SHP77 treated with DMSO at 0.1 percent for 48 hours (cell line): ENCODE data around the gene PTGER3.
"Not testable (repeated sequence)": the region's sequence is repeated elsewhere in the genome, so short reads cannot be mapped to it uniquely, and the experiment has no call there.

Source experiments
- DNase-seq: peaks from one replicate; lab custom pipeline; 2025; lab: John Stamatoyannopoulos, UW

The PTGER3 gene

DNA sequence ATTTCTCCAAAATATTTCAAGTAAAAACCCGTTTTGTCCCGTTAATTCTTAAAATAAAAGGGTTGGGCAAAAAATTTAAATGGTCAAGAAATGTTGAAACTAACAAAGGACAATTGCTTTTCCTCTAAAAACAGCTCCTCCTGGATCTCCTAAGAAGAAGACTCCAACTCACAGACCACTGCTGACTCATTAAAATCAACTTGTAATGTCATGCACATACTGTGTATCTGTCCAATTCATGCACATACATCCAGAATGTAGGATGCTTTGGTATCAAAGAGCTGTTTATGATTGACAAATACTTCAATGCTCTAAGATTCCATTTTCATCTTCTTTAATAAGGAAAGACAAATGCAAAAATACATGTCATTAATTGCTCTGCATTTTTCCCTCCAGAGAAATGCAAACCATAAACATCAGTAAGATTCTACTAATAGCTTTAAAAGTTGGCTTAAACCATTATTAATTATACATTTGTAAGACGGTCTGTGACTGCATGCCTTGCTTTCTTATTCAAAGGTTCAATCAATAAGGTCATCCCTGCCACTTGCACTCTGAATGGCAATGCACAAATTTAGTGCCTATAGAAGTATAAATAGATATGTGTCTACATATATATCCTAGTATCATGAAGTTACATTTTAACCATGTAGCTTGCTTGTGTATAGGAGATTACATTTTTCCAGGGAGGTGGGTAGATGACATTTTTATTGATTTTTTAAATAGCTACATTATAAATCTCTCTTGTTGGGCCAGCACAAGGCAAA is 44.7 kb downstream of the PTGER3 start:
- no peak for DNase-seq

DNA sequence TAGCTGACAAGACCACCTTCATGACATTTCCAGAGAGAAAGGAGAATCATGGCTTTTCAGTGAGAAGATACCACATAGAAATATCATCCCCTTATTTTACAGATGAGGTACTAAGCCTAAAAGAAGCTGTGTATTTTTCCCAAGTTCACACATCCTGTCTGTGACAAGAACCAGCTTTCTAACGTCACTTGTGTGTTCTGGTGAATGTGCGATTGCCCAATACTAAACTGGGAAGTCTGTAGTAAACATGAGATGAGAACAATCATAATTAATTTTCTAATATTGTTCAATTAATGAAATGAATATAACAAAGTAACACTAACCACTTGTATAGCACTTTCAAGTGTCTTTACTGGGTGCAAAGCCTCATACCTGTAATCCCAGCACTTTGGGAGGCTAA is 46.0 kb downstream of the PTGER3 start:
- no peak for DNase-seq

DNA sequence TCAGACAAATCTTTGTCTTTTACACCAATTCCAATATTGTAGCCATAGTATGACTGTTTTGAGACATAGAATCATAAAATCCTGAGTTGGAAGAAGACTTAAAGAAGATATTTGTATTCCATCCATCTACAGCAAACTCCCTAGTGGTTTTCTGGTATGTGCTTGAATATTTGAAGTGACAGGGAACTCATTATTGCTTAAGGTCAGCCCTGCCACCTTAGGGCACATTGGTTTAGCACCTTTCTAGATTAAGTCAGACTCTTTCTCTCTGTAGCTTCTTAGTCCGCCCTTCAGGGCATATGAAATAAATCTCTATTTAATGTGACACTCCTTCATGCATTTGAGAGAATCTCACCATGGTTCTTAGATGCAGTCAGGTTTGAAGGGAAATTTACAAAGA is 49.8 kb downstream of the PTGER3 start:
- DNase-seq: no peak

DNA sequence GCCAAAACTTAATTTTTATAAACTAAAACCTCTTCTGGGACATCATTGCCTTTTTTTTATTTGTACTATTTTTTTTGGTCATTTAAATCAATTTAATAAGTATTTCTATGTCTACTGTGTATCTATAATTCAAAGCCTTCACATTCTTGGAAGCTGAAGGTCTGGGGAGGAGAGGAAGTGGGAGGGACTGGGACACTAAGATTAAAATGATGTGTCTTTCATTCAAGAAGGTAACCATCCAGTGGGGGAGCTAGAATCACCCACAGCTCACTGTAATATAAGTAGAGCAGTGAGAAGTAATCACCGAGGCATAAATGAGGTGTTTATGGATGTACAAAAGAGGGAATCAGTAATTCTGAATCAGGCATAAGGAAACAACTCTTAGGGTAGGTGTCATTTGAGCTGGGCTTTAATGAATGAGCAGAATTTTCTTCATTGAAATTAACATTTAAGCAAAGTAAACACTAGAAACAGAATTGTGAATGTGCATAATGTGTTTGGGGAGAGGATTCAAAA is 52.8 kb downstream of the PTGER3 start:
- DNase-seq: no peak

DNA sequence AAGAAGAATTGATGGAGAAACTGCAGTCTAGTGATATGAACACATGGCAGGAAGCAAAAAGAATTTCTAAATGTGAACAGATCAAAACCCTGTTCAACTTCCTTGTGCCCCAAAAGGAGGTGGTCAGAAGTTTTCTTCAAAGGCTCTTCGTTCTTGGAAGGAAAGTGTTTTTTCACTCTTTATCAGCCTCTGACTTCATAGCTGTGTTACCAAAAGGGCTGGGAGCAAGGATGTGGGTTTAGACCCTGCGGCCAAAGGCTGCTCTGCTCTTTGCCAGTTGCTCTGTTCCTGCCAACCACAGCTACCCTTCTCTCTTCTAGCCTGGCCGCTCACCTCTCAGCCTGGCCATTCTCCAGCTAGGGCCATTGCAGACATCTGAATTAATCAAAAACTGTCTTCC is 53.8 kb downstream of the PTGER3 start:
- DNase-seq: no peak

DNA sequence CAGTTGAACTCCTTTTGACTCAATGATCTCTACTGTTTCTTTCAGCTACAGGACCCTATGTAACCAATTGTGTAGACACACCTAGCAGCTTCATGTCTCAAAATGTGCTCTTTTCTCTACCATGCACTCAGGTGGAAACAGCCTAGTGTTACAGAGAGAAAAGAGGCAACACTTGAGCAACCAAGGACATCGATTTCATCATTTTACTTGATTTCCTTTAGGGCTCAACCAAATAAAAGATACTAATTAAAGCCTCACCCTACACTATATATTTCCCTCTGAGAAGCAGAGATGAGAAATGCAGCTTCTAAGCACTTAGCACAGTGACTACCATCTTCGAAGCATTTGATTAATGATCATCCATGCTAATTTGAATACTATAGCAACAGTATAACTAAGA is 55.1 kb downstream of the PTGER3 start:
- no peak for DNase-seq

DNA sequence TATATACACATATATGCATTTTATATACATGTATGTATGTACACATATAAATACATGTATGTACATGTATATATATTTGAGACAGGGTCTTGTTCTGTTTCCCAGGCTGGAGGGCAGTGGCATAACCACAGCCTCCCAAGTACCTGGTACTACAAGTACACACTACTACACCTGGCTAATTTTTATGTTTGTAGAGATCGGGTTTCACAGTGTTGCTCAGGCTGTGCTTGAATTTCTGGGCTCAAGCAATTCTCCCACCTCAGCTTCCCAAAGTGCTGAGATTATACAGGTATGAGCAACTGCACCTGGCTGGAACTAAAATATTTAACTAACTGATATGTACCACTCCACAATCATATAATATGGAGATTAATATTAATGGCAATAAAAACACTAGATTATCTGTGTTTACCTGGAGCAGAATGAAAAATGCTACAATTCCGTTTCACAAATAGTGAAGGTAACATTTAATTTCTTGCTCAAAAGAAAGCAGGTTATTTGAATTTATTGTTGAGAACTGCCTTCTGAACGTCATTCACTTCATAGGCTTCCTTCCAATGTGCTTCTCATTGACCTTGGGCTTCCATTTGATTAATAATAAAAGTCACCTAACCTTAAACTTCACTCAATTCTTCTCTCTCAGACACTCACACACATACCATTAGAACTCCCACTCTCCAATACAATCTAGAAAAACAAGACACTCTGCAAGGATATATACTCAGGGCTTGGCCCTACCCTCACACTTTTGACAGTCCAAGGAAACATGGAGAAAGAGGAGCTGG is 57.0 kb downstream of the PTGER3 start:
- DNase-seq: no peak

DNA sequence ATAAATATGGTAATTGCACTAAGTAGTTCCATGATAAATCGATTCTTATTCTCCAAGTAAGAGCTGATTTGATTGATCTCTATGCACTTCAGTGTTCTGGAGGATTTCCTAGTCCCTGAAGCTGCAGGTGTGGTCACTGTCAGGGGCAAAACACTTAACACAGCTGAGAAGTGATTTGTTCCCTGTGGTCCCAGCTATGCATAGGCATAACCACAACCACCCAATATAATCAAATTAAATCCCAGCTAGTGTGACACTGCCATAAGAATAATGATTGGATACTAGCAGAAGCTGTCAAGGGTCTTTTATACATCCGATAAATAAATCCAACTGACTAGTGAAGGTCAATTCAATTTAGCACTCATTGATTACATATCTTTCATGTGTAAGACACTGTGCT is 60.1 kb downstream of the PTGER3 start:
- DNase-seq: no peak

DNA sequence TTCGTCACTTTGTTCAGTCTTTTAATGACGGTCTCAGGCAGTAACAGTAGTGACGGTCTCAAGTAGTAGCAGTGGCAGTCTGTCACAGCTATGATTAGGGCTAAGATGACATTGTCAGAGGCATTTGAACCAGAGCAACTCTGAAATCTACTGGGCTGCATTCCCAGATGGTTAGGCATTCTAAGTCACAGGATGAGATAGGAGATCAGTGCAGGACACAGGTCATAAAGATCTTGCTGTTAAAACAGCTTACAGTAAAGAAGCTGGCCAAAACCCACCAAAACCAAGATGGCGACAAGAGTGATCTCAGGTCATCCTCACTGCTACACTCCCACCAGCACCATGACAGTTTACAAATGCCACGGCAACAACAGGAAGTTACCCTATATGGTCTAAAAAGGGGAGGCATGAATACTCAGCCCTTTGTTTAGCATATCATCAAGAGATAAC is 61.8 kb downstream of the PTGER3 start:
- not testable (repeated sequence) for DNase-seq

DNA sequence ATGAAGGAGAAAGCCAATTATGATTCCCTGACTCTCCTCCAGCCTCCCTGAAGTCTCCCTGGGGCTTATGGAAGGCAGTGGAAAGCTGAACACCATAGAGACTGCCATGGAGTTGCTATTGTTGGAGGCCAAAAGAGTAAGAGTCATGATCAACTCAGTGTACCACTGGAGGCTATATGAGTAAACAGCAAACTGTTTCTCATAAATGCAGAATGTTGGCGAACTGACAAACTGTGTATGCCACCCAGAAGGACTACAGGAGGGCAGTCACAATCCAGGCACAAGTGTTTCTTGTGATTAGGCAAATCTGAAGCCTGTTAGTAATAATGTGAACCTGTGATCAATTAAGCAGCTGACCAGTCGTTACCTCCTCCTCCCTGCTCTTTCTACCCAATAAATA is 62.3 kb downstream of the PTGER3 start:
- DNase-seq: not testable (repeated sequence)

DNA sequence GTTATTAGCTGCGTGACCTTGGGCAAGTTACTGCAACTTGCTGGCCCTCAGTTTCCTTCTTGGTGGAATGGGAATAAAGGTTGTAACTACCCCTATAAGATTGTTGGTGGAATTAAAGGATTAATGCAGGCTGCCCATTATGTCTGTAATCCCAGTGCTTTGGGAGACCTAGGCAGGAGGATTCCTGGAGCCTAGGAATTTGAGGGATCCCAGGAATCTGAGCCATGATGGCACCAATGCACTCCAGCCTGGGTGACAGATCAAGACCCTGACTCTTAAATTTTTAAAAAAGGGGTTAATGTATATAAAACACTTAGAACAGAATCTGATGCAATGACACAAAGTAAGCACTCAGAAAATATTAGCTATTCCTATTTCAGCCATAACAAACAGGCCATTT is 67.3 kb downstream of the PTGER3 start:
- no peak for DNase-seq

DNA sequence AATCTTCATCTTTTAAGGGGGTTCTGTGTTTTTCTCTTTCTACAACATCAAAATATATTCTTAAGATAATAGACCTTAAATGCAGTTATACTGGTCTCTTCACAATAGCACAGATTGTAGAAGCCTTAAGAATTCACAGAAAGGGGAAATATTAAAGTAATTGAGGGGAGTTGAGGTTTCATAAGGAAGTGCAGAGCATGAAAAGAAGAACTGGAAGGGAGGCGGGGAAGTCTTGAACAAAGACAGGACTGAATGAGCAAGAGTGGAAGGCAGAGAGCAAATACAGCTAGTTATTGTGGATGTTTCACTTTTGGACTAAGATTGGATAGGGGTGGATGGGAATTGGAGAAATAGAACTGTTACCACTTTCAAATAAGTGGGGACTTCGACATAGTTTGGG is 67.7 kb downstream of the PTGER3 start:
- DNase-seq: no peak

DNA sequence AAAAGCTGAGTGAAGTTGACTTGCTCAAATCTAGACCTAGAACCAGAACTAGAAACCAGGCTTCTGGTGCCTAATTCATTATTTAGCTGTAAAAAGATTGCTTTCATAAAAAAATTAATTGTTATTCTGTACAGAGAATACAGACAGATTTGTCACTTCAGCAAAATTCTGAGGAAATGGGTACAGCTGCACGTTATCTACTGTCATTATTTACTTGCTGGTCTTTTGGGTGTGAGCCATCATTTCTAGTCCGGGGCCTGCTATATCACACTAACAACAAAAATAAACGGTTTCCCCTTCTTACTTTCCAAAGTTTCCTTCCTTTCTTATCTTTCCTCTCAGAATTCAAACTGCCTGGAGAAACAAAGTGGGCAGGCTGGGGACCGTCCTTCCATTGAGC is 68.3 kb downstream of the PTGER3 start:
- no peak for DNase-seq

DNA sequence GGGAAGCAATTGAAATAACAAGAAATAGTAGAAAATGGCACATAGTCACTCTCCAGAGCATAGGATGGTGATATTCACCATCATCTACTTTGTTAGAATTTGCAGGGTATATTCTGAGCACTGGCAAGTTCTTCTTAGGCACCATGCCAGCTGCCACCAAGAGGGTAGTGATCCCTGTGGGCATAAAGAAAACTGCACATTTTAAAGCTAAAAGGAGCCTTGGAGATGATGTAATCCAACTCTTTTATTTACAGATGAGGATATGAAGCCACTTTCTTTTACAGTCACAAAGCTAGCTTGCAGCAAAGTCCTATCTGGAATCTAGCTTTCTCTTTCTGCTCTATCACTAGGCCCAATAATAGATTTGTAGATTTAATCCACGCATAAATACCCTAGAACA is 69.0 kb downstream of the PTGER3 start:
- no peak for DNase-seq

DNA sequence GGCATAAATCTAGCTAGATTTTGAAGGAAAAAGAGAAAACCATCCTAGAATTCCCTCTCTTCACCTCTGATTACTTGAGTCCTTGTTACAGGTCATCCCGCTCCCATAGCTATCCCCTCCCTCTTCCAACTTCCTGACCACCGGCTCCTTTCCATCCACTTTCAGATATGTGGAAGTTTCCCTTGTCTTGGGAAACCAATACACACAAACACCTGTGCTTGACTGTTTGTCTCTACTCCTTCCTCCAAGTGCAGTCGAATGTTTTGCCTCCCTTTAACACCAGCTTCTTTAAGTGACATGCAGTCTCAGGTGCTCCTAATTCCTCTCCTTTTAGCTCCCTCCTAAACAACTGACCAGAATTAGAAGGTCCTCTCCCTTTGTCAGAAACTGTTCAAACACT is 70.0 kb downstream of the PTGER3 start:
- no peak for DNase-seq

DNA sequence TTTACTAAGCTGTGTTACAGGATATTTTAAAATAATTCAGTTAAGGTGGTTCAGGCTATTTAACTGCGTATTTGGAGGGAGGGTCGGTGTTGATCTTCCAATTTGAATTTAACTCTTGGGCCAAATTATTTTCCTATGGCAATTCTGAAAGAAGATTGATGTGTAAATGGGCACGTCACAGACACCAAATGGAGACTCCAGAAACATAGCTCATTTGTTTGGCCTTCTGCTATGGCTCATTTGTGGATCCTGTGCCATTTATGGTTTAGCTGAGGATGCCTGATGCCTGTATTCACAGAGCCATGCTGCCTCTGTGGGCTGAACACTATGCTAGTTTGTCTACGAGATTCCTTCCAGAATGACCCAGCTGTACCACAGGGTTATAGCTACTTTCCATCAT is 70.6 kb downstream of the PTGER3 start:
- no peak for DNase-seq

DNA sequence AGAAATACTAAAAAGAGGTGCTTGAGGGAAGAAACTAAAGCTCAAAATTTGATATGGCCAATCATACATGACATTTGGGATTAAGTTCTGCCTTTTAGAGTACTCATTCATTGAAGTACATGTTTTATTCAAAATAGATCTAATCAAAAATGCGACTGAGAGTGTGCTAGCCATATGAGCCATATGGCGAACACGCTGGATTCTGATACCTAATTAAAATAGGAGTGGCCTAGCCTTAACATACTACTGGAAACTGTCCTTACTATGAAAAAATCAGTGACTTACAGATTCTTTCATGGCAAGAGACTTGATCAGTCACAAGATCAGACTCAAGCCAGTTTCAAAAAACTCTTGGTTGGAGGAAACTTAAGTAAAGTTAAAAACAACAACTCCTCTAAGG is 73.9 kb downstream of the PTGER3 start:
- no peak for DNase-seq

DNA sequence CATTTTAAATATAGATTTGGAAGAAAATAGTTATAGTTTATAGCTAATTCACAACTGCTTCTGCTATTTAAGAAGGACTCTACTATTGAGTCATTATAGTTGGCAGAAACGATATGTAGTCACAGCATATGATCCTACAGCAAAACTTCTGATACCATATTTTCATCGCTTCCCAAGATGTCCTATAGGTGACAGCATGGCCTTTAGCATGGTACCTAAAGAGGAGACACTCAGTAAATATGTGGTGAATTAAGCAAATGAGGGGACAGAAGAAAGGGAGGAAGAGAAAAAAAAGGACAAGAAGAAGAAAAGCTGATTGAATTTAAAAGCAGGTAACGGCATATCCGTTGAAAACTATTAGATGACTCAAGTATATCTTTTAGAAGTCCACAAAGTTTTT is 77.2 kb downstream of the PTGER3 start:
- DNase-seq: no peak

DNA sequence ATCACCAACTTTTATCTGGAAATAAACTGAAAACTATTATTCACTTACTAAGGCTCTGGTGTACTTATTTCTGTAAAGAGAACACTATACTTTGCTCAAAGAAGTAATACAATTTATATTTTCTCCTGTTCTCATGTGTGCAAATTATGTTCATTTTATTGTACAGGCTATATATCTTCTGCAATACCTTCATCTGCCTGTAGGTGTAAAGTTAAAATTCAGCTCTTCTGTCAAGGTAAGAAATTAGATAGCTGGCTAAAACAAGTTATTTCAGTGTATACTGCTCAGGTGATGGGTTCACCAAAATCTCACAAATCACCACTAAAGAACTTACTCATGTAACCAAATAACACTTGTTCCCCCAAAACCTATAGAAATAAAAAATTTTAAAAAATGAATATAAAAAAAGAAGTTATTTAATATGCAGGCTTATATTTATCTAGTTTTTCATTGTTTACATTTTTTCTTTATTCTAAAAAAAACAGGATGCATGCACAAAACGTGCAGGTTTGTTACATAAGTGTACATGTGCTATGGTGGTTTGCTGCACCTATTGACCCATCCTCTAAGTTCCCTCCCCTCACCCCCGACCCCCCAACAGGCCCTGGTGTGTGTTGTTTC is 81.5 kb downstream of the PTGER3 start:
- no peak for DNase-seq

DNA sequence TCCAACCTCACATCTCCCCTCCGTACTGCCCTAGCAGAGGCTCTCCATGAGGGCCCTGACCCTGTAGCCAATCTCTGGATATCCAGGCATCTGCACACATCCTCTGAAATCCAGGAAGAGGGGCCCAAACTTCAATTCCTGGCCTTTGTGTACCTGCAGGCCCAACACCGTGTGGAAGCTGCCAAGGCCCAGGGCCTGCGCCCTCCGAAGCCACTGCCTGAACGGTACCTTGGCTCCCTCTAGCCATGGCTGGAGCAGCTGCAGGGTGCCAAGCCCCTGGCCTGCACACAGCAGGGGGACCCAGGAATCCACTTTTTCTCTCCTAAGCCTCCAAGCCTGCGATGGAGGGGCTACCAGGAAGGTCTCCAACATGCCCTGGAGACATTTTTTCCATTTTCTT is 84.2 kb downstream of the PTGER3 start:
- no peak for DNase-seq

DNA sequence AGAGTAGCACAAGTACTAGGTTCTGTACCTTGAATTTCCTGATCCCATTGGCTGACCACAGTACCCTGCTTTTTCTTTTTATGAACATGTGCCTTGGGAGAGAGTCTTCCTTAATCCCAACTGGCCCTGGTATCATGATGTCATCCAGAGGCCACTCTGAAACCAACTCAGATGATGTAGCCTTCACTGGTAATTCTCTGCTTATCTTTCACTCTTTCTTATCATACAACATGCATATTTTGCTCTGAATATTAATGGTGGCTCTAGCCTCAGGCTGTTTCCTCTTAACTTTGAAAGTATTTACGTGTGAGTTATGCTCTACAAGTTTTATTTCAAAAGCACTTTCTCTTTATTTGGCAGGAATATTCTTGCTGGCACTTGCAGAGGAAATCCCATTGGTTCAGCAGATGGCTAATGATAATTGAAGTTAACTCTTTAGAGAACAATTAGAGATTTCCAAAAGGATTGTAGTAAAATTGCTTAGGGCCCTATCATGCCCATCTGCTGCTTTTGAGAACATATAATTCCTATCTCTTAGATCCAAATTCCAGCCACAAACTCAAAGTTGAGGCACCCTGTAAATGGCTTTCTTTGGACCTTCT is 86.1 kb downstream of the PTGER3 start:
- no peak for DNase-seq

DNA sequence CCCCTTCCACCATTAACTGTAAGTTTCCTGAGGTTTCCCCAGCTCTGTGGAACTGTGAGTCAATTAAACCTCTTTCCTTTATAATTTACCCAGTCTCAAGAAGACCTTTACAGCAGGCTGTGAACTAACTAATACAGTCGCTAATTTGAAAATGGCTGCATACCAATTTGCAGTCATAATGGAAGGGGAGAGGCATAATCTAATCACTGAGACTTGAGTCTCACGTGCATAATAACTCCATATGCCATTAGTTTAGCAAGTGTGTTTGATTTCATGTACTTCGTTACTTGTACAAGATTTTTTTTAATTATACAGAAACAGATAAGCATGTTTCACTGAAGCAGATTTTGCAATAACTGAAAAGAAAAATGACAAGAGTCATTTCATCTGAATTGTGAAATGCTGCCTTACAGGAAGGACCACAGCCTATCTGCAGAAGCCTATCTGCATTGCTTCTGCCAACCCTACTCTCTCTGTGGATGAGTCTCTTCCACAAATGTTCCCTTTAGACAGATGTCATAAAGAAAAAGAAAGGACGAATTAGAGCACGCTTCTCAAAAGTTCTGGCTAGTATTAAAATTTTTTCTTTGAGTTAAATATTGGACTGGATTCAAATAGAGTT is 99.1 kb downstream of the PTGER3 start:
- DNase-seq: no peak
